ENCODE data around the gene POLE3. TPM values are rescaled to one million over a fixed set of nuclear protein-coding genes. Genes with fewer than 3 reads are reported as not detected.
A peak's percentile ranks its signal among the peaks of the same experiment; 100 is the strongest.

Gene POLE3
- total and polyA plus RNA-seq, 9 of the 15 experiments (the other 6 are each of a cell fraction or from before 2014, with no cell fraction given), result 52.6 to 179 (median 110) TPM

GRCh38 chr9:113368982-113369854 lies 41.3 kb downstream of the POLE3 start (continued):
- TF ChIP-seq ARID3A (IDR thresholded peaks at IDR 0.05; ENCODE audit: borderline replicate concordance, low read depth, low read length) (peak; percentile 90; the same call in 1 of the 2 replicates), ZNF431 (CRISPR knock-in tag; IDR thresholded peaks at IDR 0.05) (no peak), MBD2 (IDR thresholded peaks at IDR 0.05; ENCODE audit: borderline replicate concordance, low read depth) (peak; percentile 49; the same call in 1 of the 2 replicates), BACH1 (tag; IDR thresholded peaks at IDR 0.05) (0 out of 2 replicates have a peak, but pooled peaks have one; percentile 35), KHSRP (IDR thresholded peaks at IDR 0.05) (0 out of 2 replicates have a peak, but pooled peaks have one; percentile 48), NCOA2 (IDR thresholded peaks at IDR 0.05; ENCODE audit: partially characterized antibody in 2 of 2) (no peak), PRDM10 (IDR thresholded peaks at IDR 0.05; ENCODE audit: partially characterized antibody) (peak; percentile 44), JUN (IDR thresholded peaks at IDR 0.05; ENCODE audit: borderline replicate concordance, low read depth, low read length) (peak; percentile 45), JUN (CRISPR knock-in tag; IDR thresholded peaks at IDR 0.05; ENCODE audit: borderline replicate concordance) (no peak), ZC3H8 (IDR thresholded peaks at IDR 0.05) (no peak), RBM17 (IDR thresholded peaks at IDR 0.05; ENCODE audit: borderline replicate concordance, low read depth, low read length) (no peak), DNMT1 (IDR thresholded peaks at IDR 0.05) (no peak), DACH1 (IDR thresholded peaks at IDR 0.05; ENCODE audit: partially characterized antibody) (peak; percentile 51), E2F8 (IDR thresholded peaks at IDR 0.05; ENCODE audit: low read depth, partially characterized antibody) (peak; percentile 26), CCNT2 (IDR thresholded peaks at IDR 0.05; ENCODE audit: borderline replicate concordance, extremely low read depth, insufficient read length, low read depth, low read length) (peak; percentile 89), SOX6 (IDR thresholded peaks at IDR 0.05) (peak; percentile 100), JUND (IDR thresholded peaks at IDR 0.05; ENCODE audit: borderline replicate concordance, low read depth, low read length) (peak; percentile 78), JUND (tag; IDR thresholded peaks at IDR 0.05; ENCODE audit: borderline replicate concordance, low read depth, low read length) (no peak; the same call in 2 of the 3 replicates), MTA1 (IDR thresholded peaks at IDR 0.05; ENCODE audit: borderline replicate concordance) (0 out of 2 replicates have a peak, but pooled peaks have one; percentile 38), CSDE1 (IDR thresholded peaks at IDR 0.05) (no peak)
